ENCODE measurements around the gene CABCOCO1. TPM values are rescaled to one million over a fixed set of nuclear protein-coding genes. Genes with fewer than 3 reads are reported as not detected.
A peak's percentile ranks its signal among the peaks of the same experiment; 100 is the strongest.

CABCOCO1 gene, protein sequence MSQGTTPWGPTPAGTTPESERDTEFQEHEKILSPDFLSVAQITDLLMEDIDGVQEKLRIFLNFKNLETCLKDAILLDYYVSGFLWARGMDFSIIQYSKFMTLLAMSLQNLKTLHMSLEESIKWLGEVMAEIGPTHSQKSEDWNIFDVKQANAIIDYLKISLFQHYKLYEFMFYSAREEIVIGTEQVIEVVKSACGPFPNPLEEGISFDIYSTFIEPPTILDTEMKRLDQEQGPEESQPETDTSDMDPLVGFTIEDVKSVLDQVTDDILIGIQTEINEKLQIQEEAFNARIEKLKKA
- under 1 TPM in 2 of 6 donors, not detected in 4; 0.19 to 0.40 TPM for total RNA-seq
- 1 to 10 TPM in 1 of 2 donors, under 1 TPM in 1; 0.23 to 2.7 TPM for polyA plus RNA-seq

DNA sequence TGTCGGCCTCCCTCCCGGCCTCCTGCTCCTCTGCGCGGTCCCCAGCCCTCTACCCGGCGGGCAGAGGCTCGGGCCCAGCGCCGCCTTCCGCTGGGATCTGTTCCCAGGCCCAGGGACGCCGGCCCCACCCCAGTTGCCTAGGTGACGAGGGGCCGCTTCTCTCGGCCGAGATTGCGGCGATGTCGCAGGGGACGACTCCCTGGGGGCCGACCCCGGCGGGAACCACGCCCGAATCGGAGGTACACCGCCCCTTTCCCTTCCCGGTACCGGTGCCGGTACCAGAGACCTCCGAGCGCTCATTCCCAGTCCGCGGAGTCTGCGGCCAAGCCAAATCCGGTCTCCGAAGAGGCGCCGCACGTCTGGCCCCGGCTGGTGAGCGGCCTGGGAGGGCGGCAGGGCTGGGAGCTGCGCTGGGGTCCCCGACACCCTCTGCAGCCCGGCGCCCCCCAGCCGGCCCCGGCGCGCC is at the start of gene CABCOCO1:
TSS of gene CABCOCO1 (plus strand) at position 136 of the 466 bp plus-strand sequence. CDS start at position 180, 44 bp downstream.
- no peak for FAIRE-seq

DNA sequence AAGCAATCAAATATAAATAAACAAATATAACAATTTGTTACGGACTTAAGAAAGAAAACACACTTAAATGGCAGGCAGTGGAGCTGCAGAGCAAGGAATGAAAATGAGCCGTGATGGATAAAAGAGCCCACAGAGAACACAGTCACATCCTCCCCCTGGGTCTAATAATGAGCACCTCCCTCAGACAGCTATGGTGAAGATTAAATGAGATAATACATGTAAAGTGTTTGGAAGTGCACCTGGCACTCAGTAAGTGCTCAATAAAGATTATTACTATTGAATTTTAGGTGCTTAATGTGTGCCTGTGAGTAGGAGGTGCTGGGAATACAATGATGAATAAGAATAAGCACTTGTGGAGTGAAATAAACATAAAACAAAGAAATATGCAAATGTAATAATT is 49.1 kb upstream of the CABCOCO1 start:
- intact Hi-C loops (cut with DNase I): no loop called here
- H3K27me3 ChIP-seq: no peaks in the 10 kb centered on the region
- H3K4me3 ChIP-seq: no peak overlapping the region
- H3K9me3 ChIP-seq: no peaks in the 10 kb centered on the region
- TF ChIP-seq, protein P1, sequence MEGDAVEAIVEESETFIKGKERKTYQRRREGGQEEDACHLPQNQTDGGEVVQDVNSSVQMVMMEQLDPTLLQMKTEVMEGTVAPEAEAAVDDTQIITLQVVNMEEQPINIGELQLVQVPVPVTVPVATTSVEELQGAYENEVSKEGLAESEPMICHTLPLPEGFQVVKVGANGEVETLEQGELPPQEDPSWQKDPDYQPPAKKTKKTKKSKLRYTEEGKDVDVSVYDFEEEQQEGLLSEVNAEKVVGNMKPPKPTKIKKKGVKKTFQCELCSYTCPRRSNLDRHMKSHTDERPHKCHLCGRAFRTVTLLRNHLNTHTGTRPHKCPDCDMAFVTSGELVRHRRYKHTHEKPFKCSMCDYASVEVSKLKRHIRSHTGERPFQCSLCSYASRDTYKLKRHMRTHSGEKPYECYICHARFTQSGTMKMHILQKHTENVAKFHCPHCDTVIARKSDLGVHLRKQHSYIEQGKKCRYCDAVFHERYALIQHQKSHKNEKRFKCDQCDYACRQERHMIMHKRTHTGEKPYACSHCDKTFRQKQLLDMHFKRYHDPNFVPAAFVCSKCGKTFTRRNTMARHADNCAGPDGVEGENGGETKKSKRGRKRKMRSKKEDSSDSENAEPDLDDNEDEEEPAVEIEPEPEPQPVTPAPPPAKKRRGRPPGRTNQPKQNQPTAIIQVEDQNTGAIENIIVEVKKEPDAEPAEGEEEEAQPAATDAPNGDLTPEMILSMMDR (IDR thresholded peaks at IDR 0.05): no peak
- no peak for ATAC-seq
- no peaks in the 10 kb centered on the region for H3K4me1 ChIP-seq
- no peak for DNase-seq
- FAIRE-seq: no peak
- WGBS, 2 donors: 90 to 92% methylated on average over 2 of the region's 2 CpGs
- H3K27ac ChIP-seq: no peak overlapping the region
- no peaks in the 10 kb centered on the region for H3K36me3 ChIP-seq

More for the DNA sequence above, at the start of gene CABCOCO1:
- no peaks in the 10 kb centered on the region for H3K36me3 ChIP-seq
- WGBS, 2 donors: 2% methylated on average over 41 to 51 of the region's 51 CpGs
- no peaks in the 10 kb centered on the region for H3K27me3 ChIP-seq
- H3K27ac ChIP-seq: peak within 1 kb of the TSS in 1 of 4 donors; percentile 2
- TF ChIP-seq, protein P1 (IDR thresholded peaks at IDR 0.05): no peak
- peaks cover 0 to 3% (median 0%) of the 10 kb centered on the region in 3 donors for H3K4me1 ChIP-seq
- intact Hi-C loops (cut with DNase I): no loop called here
- H3K4me3 ChIP-seq: peak within 1 kb of the TSS; percentile 15 to 57 (median 44)
- ATAC-seq (peak; percentile 89 to 99 (median 97)), DNase-seq (peak; percentile 33 to 81 (median 56))
- H3K9me3 ChIP-seq: no peaks in the 10 kb centered on the region

DNA sequence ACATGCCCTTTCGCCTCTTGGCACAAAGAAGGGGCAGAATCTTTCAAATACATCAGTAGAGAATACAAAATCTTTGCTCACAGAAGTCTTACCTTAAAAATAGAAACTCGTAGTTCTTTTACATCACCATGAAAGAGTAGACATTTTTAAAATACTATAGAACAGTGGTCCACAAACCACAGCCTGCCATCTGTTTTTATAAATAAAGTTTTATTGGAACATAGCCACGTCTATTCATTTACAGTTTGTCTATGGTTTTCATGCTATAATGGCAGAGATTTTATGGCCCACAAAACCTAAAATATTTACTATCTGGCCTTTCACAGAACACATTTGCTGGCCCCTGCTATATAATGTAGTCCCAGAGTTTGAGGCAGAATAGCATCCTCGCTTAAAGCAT is 46.1 kb upstream of the CABCOCO1 start:
- FAIRE-seq (no peak), ATAC-seq (no peak), DNase-seq (no peak)
- 72 to 87% methylated on average over 4 of the region's 4 CpGs for WGBS, 2 donors
- TF ChIP-seq, protein P1 (IDR thresholded peaks at IDR 0.05): no peak
- Histone ChIP-seq H3K4me1 (peaks cover 0 to 4% (median 0%) of the 10 kb centered on the region in 3 donors), H3K36me3 (no peaks in the 10 kb centered on the region), H3K9me3 (no peaks in the 10 kb centered on the region), H3K4me3 (no peak overlapping the region), H3K27ac (no peak overlapping the region), H3K27me3 (no peaks in the 10 kb centered on the region)
- intact Hi-C loops (cut with DNase I): no loop called here

DNA sequence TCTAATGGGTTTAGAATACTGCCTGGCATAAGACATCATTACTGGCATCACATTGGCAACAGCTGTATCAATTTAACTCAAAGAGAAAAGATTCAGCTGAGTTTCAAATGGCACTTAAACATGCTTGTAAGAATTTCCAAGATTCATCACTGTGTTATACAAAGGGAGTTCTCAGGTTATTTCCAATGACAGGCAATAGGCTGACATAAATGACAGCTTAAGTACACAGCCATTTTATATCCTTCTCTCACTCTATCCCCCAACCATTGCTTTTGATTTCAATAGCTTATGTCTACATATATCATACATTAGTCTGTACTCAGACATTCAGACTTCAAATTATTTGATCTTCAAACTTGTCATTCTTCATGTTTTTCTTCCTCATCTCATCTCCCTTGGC is 45.5 kb upstream of the CABCOCO1 start:
- no peak for FAIRE-seq

More for the DNA sequence above, 45.5 kb upstream of the CABCOCO1 start:
- H3K9me3 ChIP-seq: no peaks in the 10 kb centered on the region
- no peaks in the 10 kb centered on the region for H3K36me3 ChIP-seq
- DNase-seq: no peak
- TF ChIP-seq, protein P1 (IDR thresholded peaks at IDR 0.05): no peak
- H3K27me3 ChIP-seq: no peaks in the 10 kb centered on the region
- intact Hi-C loops (cut with DNase I): no loop called here
- no peak for ATAC-seq
- peaks cover 0 to 6% (median 0%) of the 10 kb centered on the region in 3 donors for H3K4me1 ChIP-seq
- H3K27ac ChIP-seq: no peak overlapping the region
- H3K4me3 ChIP-seq: no peak overlapping the region

Data from pancreas (tissue), 10 donors.